ENCODE measurements around the gene GCNA. TPM values are rescaled to one million over a fixed set of nuclear protein-coding genes. Genes with fewer than 3 reads are reported as not detected.
"Not testable (repeated sequence)": the region's sequence is repeated elsewhere in the genome, so short reads cannot be mapped to it uniquely, and the experiment has no call there.

The GCNA gene
- total RNA-seq, 2 donors from 2014 or later: 2.1 to 2.3 TPM

DNA sequence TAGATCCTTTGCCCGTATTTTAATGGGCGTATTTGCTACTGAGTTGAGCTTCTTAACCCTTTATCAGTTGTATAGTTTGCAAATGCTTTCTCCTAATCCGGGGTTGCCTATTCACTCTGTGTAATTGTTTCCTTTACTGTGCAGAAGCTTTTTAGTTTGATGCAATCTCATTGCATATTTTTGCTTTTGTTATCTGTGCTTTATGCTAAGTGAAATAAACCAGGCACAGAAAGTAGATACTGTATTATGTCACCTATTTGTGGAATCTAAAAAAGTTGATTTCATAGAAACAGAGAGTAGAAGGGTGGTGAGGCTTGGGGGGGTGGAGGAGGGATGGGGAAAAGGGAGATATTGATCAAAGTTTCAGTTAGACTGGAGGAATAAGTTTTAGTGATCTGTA is 27.7 kb upstream of the GCNA start:
- no peak overlapping the region for H3K4me3 ChIP-seq (ENCODE audit: low read length)
- no peaks in the 10 kb centered on the region for H3K4me1 ChIP-seq (ENCODE audit: control insufficient read depth, insufficient read depth, low read length)
- no peaks in the 10 kb centered on the region for H3K27me3 Mint-ChIP-seq (ENCODE audit: insufficient read depth)
- peaks cover 50% of the 10 kb centered on the region for H3K36me3 Mint-ChIP-seq (ENCODE audit: low read depth)
- peaks cover 69% of the 10 kb centered on the region for H3K36me3 ChIP-seq (ENCODE audit: control insufficient read depth, insufficient read depth, low read length)
- no peaks in the 10 kb centered on the region for H3K9me3 ChIP-seq (ENCODE audit: control insufficient read depth, low read length)
- TF ChIP-seq, protein P1, sequence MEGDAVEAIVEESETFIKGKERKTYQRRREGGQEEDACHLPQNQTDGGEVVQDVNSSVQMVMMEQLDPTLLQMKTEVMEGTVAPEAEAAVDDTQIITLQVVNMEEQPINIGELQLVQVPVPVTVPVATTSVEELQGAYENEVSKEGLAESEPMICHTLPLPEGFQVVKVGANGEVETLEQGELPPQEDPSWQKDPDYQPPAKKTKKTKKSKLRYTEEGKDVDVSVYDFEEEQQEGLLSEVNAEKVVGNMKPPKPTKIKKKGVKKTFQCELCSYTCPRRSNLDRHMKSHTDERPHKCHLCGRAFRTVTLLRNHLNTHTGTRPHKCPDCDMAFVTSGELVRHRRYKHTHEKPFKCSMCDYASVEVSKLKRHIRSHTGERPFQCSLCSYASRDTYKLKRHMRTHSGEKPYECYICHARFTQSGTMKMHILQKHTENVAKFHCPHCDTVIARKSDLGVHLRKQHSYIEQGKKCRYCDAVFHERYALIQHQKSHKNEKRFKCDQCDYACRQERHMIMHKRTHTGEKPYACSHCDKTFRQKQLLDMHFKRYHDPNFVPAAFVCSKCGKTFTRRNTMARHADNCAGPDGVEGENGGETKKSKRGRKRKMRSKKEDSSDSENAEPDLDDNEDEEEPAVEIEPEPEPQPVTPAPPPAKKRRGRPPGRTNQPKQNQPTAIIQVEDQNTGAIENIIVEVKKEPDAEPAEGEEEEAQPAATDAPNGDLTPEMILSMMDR (conservative IDR thresholded peaks at IDR 0.05): no peak
- H3K4me1 Mint-ChIP-seq: no peaks in the 10 kb centered on the region
- WGBS, 2 experiments (ENCODE audit: insufficient coverage in 1 of 2, insufficient read length in 1 of 2): 88% methylated on average over 3 of the region's 3 CpGs; no CpG with 5 or more reads in 1 of the 2 experiments
- H3K4me3 Mint-ChIP-seq: no peak overlapping the region
- H3K27ac Mint-ChIP-seq: no peak overlapping the region
- no peak overlapping the region for H3K9ac ChIP-seq (ENCODE audit: extremely low read depth, low read length, poor library complexity, severe bottlenecking)
- H3K9me3 Mint-ChIP-seq: peaks cover 50% of the 10 kb centered on the region
- DNase-seq: no peak
- H3K27ac ChIP-seq (ENCODE audit: low read depth, low read length): no peak overlapping the region
- no peaks in the 10 kb centered on the region for H3K27me3 ChIP-seq (ENCODE audit: control insufficient read depth, insufficient read depth, low read length, poor library complexity, severe bottlenecking)

DNA sequence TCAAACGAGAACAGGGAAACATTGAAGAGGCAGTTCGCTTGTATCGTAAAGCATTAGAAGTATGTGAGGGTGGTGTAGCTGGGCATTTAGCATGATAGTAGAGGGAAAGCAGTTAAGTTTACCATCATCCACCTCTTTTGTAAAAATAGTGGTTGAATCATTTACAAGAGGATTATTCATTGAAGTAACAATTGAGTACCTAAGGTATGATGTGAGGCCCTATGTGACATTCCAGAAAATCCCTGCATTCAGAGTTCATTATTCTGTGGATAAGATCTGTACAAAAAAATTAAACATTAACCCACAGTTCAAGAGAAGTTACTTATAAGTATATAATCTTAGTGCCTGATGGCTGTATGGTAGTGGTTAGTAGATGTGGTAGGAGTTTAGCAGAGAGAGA is 22.2 kb upstream of the GCNA start:
- no peaks in the 10 kb centered on the region for H3K9me3 ChIP-seq (ENCODE audit: control insufficient read depth, low read length)
- peaks cover 69% of the 10 kb centered on the region for H3K36me3 ChIP-seq (ENCODE audit: control insufficient read depth, insufficient read depth, low read length)
- no peak for DNase-seq
- Mint-ChIP-seq H3K27me3 (ENCODE audit: insufficient read depth) (no peaks in the 10 kb centered on the region), H3K36me3 (ENCODE audit: low read depth) (peaks cover 57% of the 10 kb centered on the region), H3K9me3 (peaks cover 49% of the 10 kb centered on the region), H3K4me3 (no peak overlapping the region), H3K4me1 (no peaks in the 10 kb centered on the region), H3K27ac (no peak overlapping the region)
- no peak overlapping the region for H3K4me3 ChIP-seq (ENCODE audit: low read length)
- no peak overlapping the region for H3K9ac ChIP-seq (ENCODE audit: extremely low read depth, low read length, poor library complexity, severe bottlenecking)
- 100% methylated on average over 2 of the region's 3 CpGs; no CpG with 5 or more reads in 1 of the 2 experiments for WGBS, 2 experiments (ENCODE audit: insufficient coverage in 1 of 2, insufficient read length in 1 of 2)
- no peak overlapping the region for H3K27ac ChIP-seq (ENCODE audit: low read depth, low read length)
- H3K4me1 ChIP-seq (ENCODE audit: control insufficient read depth, insufficient read depth, low read length): no peaks in the 10 kb centered on the region
- TF ChIP-seq, protein P1 (conservative IDR thresholded peaks at IDR 0.05): no peak
- H3K27me3 ChIP-seq (ENCODE audit: control insufficient read depth, insufficient read depth, low read length, poor library complexity, severe bottlenecking): no peaks in the 10 kb centered on the region

DNA sequence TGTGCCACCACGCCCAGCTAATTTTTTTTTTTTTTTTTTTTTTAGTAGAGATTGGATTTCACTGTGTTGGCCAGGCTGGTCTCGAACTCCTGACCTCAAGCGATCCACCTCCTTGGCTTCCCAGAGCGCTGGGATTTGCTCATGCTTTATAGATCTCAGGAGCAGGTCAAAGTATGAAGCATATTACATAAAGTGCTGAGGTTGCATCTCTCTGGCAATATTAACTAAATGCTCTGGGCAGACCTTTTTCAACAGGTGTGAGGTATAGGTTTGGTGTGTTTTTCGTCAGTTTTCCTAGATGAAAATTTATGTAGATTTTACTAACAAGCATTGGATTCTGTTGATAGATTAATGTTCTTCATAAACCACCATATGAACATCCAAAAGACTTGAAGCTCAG is 19.3 kb upstream of the GCNA start:
- H3K27ac ChIP-seq (ENCODE audit: low read depth, low read length): no peak overlapping the region
- H3K4me3 Mint-ChIP-seq: no peak overlapping the region
- H3K9ac ChIP-seq (ENCODE audit: extremely low read depth, low read length, poor library complexity, severe bottlenecking): no peak overlapping the region
- WGBS, 2 experiments (ENCODE audit: insufficient coverage in 1 of 2, insufficient read length in 1 of 2): 100% methylated on average over 3 of the region's 5 CpGs; no CpG with 5 or more reads in 1 of the 2 experiments
- TF ChIP-seq, protein P1 (conservative IDR thresholded peaks at IDR 0.05): no peak
- H3K4me1 ChIP-seq (ENCODE audit: control insufficient read depth, insufficient read depth, low read length): no peaks in the 10 kb centered on the region
- DNase-seq: no peak
- peaks cover 80% of the 10 kb centered on the region for H3K36me3 ChIP-seq (ENCODE audit: control insufficient read depth, insufficient read depth, low read length)
- no peaks in the 10 kb centered on the region for H3K27me3 ChIP-seq (ENCODE audit: control insufficient read depth, insufficient read depth, low read length, poor library complexity, severe bottlenecking)
- peaks cover 46% of the 10 kb centered on the region for H3K9me3 Mint-ChIP-seq
- H3K4me1 Mint-ChIP-seq: no peaks in the 10 kb centered on the region
- no peak overlapping the region for H3K27ac Mint-ChIP-seq
- H3K36me3 Mint-ChIP-seq (ENCODE audit: low read depth): peaks cover 72% of the 10 kb centered on the region
- no peaks in the 10 kb centered on the region for H3K9me3 ChIP-seq (ENCODE audit: control insufficient read depth, low read length)
- no peak overlapping the region for H3K4me3 ChIP-seq (ENCODE audit: low read length)
- H3K27me3 Mint-ChIP-seq (ENCODE audit: insufficient read depth): no peaks in the 10 kb centered on the region

DNA sequence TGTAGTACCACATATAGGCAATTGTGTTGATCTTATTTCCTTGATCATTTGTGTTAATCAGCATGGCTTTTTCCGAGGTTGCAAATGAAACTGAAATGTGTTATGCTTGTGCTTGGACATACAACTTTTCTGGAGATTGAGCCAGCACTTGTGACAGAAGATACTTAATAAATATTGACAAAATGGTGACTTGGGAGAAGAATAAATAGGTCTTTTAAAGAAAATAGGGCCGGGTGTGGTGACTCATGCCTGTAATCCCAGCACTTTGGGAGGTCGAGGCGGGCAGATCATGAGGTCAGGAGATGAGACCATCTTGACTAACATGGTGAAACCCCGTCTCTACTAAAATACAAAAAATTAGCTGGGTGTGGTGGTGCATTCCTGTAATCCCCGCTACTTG is 18.5 kb upstream of the GCNA start:
- not testable (repeated sequence) for H3K4me3 ChIP-seq (ENCODE audit: low read length); H3K9me3 ChIP-seq (ENCODE audit: control insufficient read depth, low read length); DNase-seq; H3K27ac ChIP-seq (ENCODE audit: low read depth, low read length); H3K27ac Mint-ChIP-seq; H3K27me3 ChIP-seq (ENCODE audit: control insufficient read depth, insufficient read depth, low read length, poor library complexity, severe bottlenecking); H3K4me1 Mint-ChIP-seq; H3K9ac ChIP-seq (ENCODE audit: extremely low read depth, low read length, poor library complexity, severe bottlenecking); H3K27me3 Mint-ChIP-seq (ENCODE audit: insufficient read depth); H3K4me1 ChIP-seq (ENCODE audit: control insufficient read depth, insufficient read depth, low read length); H3K4me3 Mint-ChIP-seq
- peaks cover 44% of the 10 kb centered on the region for H3K9me3 Mint-ChIP-seq
- WGBS, 2 experiments (ENCODE audit: insufficient coverage in 1 of 2, insufficient read length in 1 of 2): 100% methylated on average over 5 of the region's 6 CpGs; no CpG with 5 or more reads in 1 of the 2 experiments
- peaks cover 76% of the 10 kb centered on the region for H3K36me3 Mint-ChIP-seq (ENCODE audit: low read depth)
- peaks cover 80% of the 10 kb centered on the region for H3K36me3 ChIP-seq (ENCODE audit: control insufficient read depth, insufficient read depth, low read length)

All from endodermal cell (in vitro differentiated cells).